GM12878 (cell line): ENCODE results near the gene IPO5. TPM values are rescaled to one million over a fixed set of nuclear protein-coding genes. Genes with fewer than 3 reads are reported as not detected.

ENCODE experiments used
- ATAC-seq: fragments of 200-7000 bp; cut with Tn5 transposase; 3 replicates; pipeline ENCODE4 v1.9.1; 2020; ENCODE audit warnings: mild to moderate bottlenecking, moderate library complexity
- BruUV-seq: library from RNA; stranded (reverse); fragments of 400-500 nt; replicated peaks from 2 replicates; lab custom pipeline; 2021; lab: Mats Ljungman, UMichigan
- CTCF ChIA-PET: fragments of 300-600 bp; sonication (Branson Sonifier 250); formaldehyde crosslinking; extraction: SDS; loops from one replicate; lab custom pipeline; 2021; ENCODE audit warnings: inconsistent platforms; lab: Yijun Ruan, JAX
- POLR2A ChIA-PET: fragments of 350-600 bp; formaldehyde crosslinking; extraction: SDS; loops from one replicate; lab custom pipeline; 2021; ENCODE audit warnings: inconsistent platforms; lab: Charles Lee
- RAD21 ChIA-PET: fragments of 300-600 bp; sonication (Branson Sonifier 250); formaldehyde crosslinking; loops from one replicate; lab custom pipeline; 2023; ENCODE audit warnings: antibody characterized with exemption; ENCODE audit not compliant: unreplicated experiment; lab: Charles Lee
- SMC1A ChIA-PET: fragments of 300-600 bp; sonication (Branson Sonifier 250); formaldehyde crosslinking; loops from one replicate; lab custom pipeline; 2023; ENCODE audit not compliant: unreplicated experiment, uncharacterized antibody; lab: Charles Lee
- DNase-seq: peaks from one replicate; pipeline ENCODE4 v3.0.0-alpha.2; 2011; ENCODE audit warnings: low read depth, low spot score
- FAIRE-seq: peaks from 3 replicates; lab custom pipeline; 2011; peaks lifted over from hg19 to GRCh38; lab: Jason Lieb, UNC
- H2AFZ ChIP-seq: 2 replicates; pipeline ENCODE4 v1.6.0; 2011; ENCODE audit warnings: low read depth, low read length, control low read depth; ENCODE audit not compliant: control insufficient read depth
- H3K27ac ChIP-seq: 2 replicates; pipeline ENCODE4 v1.5.1; 2011; ENCODE audit warnings: control low read depth; ENCODE audit not compliant: control insufficient read depth, insufficient read depth
- H3K27me3 ChIP-seq, 2 experiments: replicated peaks in 1 of 2; 2 replicates each; pipeline versions ENCODE4 v1.6.0 to v1.6.1; 2011; ENCODE audit warnings: low read length in 1 of 2; ENCODE audit not compliant: control insufficient read depth in 2 of 2, insufficient read depth in 2 of 2
- H3K36me3 ChIP-seq, 2 experiments: 2 replicates each; pipeline ENCODE4 v1.5.1; 2011; ENCODE audit warnings: low read length in 1 of 2; ENCODE audit not compliant: control insufficient read depth in 2 of 2, insufficient read depth in 2 of 2
- H3K4me1 ChIP-seq: 2 replicates; pipeline ENCODE4 v1.6.1; 2011; ENCODE audit warnings: mild to moderate bottlenecking, low read length, moderate library complexity, mixed read lengths; ENCODE audit not compliant: control insufficient read depth, insufficient read depth
- H3K4me2 ChIP-seq: 2 replicates; pipeline ENCODE4 v1.6.0; 2011; ENCODE audit warnings: control low read depth; ENCODE audit not compliant: control insufficient read depth, insufficient read depth
- H3K4me3 ChIP-seq: fragments of 200-600 bp; sonication (generic); 2 replicates; pipeline ENCODE4 v1.5.1; 2016
- H3K79me2 ChIP-seq: 2 replicates; pipeline ENCODE4 v1.6.0; 2011; ENCODE audit warnings: low read length; ENCODE audit not compliant: control insufficient read depth, insufficient read depth
- H3K9ac ChIP-seq: 2 replicates; pipeline ENCODE4 v1.8.0; 2011; ENCODE audit warnings: low read length, control low read depth, mixed read lengths; ENCODE audit not compliant: control insufficient read depth, insufficient read depth
- H3K9me3 ChIP-seq: replicated peaks from 3 replicates; pipeline ENCODE4 v1.5.1; 2011; ENCODE audit warnings: mild to moderate bottlenecking, low read length; ENCODE audit not compliant: control insufficient read depth, insufficient read depth
- H4K20me1 ChIP-seq: 2 replicates; pipeline ENCODE4 v1.6.0; 2011; ENCODE audit not compliant: control insufficient read depth, insufficient read depth
- CBX3 ChIP-seq: fragments of 200-600 bp; sonication (generic); IDR thresholded peaks from 2 replicates; pipeline ENCODE4 v1.6.1; 2016; ENCODE audit warnings: low read depth, borderline replicate concordance
- CEBPB ChIP-seq, 2 experiments: fragments of 150-350 bp in 1 of 2; IDR thresholded peaks; 2 replicates each; pipeline ENCODE4 v1.6.1; 2012 to 2014; ENCODE audit warnings: low read depth in 2 of 2, low read length in 2 of 2, borderline replicate concordance in 1 of 2, inconsistent platforms in 1 of 2
- CTCF ChIP-seq, 3 experiments: IDR thresholded peaks in 2 of 3; conservative IDR thresholded peaks in 1 of 3; 2 replicates each; pipeline ENCODE4 v1.5.1; 2011; ENCODE audit warnings: low read depth in 3 of 3, low read length in 3 of 3, mild to moderate bottlenecking in 3 of 3, control low read depth in 2 of 3, moderate library complexity in 2 of 3, inconsistent platforms in 1 of 3, mixed read lengths in 1 of 3; ENCODE audit not compliant: control insufficient read depth in 2 of 3, insufficient read depth in 1 of 3; ENCODE audit errors: extremely low read depth in 1 of 3
- E2F4 ChIP-seq: IDR thresholded peaks from 2 replicates; pipeline ENCODE4 v1.6.1; 2012; ENCODE audit warnings: low read depth, low read length, improper control_type of control experiment
- EGR1 ChIP-seq, 2 experiments: IDR thresholded peaks; 1 replicate in 1 of 2; 2 replicates in 1 of 2; pipeline ENCODE4 v1.6.1; 2011 to 2012; ENCODE audit warnings: low read depth in 2 of 2, low read length in 2 of 2, borderline replicate concordance in 1 of 2, mild to moderate bottlenecking in 1 of 2, moderate library complexity in 1 of 2
- ETV6 ChIP-seq, 2 experiments: fragments of 450-650 bp in 1 of 2; IDR thresholded peaks in 1 of 2; conservative IDR thresholded peaks in 1 of 2; 2 replicates each; pipeline ENCODE4 v1.6.1; 2014; ENCODE audit warnings: antibody characterized with exemption in 1 of 2, borderline replicate concordance in 1 of 2, low read depth in 1 of 2, mild to moderate bottlenecking in 1 of 2, moderate library complexity in 1 of 2
- HDAC6 ChIP-seq: fragments of 200-600 bp; sonication (generic); IDR thresholded peaks from one replicate; pipeline ENCODE4 v1.8.0; 2017; ENCODE audit warnings: antibody characterized with exemption; ENCODE audit not compliant: unreplicated experiment
- LARP7 ChIP-seq: fragments of 450-650 bp; IDR thresholded peaks from 2 replicates; pipeline ENCODE4 v1.6.1; 2017; ENCODE audit warnings: mild to moderate bottlenecking
- RELA ChIP-seq: fragments of 450-650 bp; IDR thresholded peaks from 2 replicates; pipeline ENCODE4 v1.8.0; 2014; ENCODE audit warnings: borderline replicate concordance; ENCODE audit not compliant: partially characterized antibody
- SIN3A ChIP-seq: IDR thresholded peaks from 2 replicates; pipeline ENCODE4 v1.6.1; 2012; ENCODE audit warnings: low read depth, low read length, improper control_type of control experiment
- SKIL ChIP-seq: fragments of 450-650 bp; IDR thresholded peaks from 2 replicates; pipeline ENCODE4 v1.6.1; 2017; ENCODE audit warnings: mild to moderate bottlenecking, low read depth, inconsistent platforms; ENCODE audit not compliant: poor library complexity, severe bottlenecking
- ZBTB33 ChIP-seq: fragments of 450-650 bp; IDR thresholded peaks from 2 replicates; pipeline ENCODE4 v1.6.1; 2017; ENCODE audit warnings: mild to moderate bottlenecking
- ZNF384 ChIP-seq: IDR thresholded peaks from 2 replicates; pipeline ENCODE4 v1.6.1; 2012; ENCODE audit warnings: low read depth, mild to moderate bottlenecking, low read length, improper control_type of control experiment, borderline replicate concordance
- ZZZ3 ChIP-seq: IDR thresholded peaks from 2 replicates; pipeline ENCODE4 v1.6.1; 2011; ENCODE audit warnings: low read depth; ENCODE audit not compliant: control insufficient read depth, insufficient read length
- WGBS: methylation state at CpG from one replicate; pipeline ENCODE4 v1.1.6; 2016; ENCODE audit warnings: low lambda C conversion rate; ENCODE audit not compliant: insufficient replicate concordance, insufficient coverage; ENCODE audit errors: missing lambda C conversion rate; 5-methylcytosine and 5-hydroxymethylcytosine counted together
- in situ Hi-C: fragments of 300-500 bp; cut with MboI; formaldehyde crosslinking; loops from 9 replicates; pipeline ENCODE4 v1.14.3; 2018; ENCODE audit warnings: mixed read lengths
- intact Hi-C: fragments of 100-400 bp; cut with micrococcal nuclease; formaldehyde crosslinking; loops from one replicate; pipeline ENCODE4 v1.14.2; 2022; ENCODE audit not compliant: unreplicated experiment
- polyA plus RNA-seq, 11 experiments: library from polyadenylated mRNA; depleted of rRNA in 4 of 11; unstranded in 6 of 11; stranded (reverse) in 5 of 11; fragments of >200 nt; fragmentation: Nextera tagmentation in 4 of 11; fragmentation: Illumina TruSeq in 1 of 11; extraction: Ambion mirVana in 4 of 11; extraction: Trizol in 1 of 11; gene quantifications; 1 replicate in 1 of 11; 2 replicates in 10 of 11; pipeline versions ENCODE4 v1.2.1 to v1.2.3, GENCODE V29; 2011 to 2016; ENCODE audit warnings: inconsistent platforms in 2 of 11, missing spikeins in 2 of 11, low read depth in 1 of 11
- total RNA-seq, 4 experiments: library from RNA; depleted of rRNA in 3 of 4; stranded (reverse); fragments of >200 nt in 3 of 4; fragmentation: Illumina TruSeq in 1 of 4; extraction: Trizol in 1 of 4; gene quantifications; 2 replicates each; pipeline versions ENCODE4 v1.2.1 to v1.2.3, GENCODE V29; 2013 to 2021

The IPO5 gene
- total and polyA plus RNA-seq, 10 of the 15 experiments (the other 5 are each of a cell fraction or from before 2014, with no cell fraction given), result 45.7 to 196 (median 134) TPM

- in situ Hi-C loops, result no loop called here
- H3K4me2 ChIP-seq, result no peak overlapping the region
- H3K36me3 ChIP-seq, result peaks cover 0 to 38% of the 10 kb centered on the region in 2 experiments
- 98% methylated on average over 3 of the region's 3 CpGs for WGBS
- FAIRE-seq (no peak), DNase-seq (no peak), ATAC-seq (no peak)
- H4K20me1 ChIP-seq, result no peaks in the 10 kb centered on the region
- no peak overlapping the region for H3K9ac ChIP-seq
- ChIA-PET POLR2A (interaction anchor here (0.5 kb wide), 1 partner anchor 14 kb away, joined by 3 read pairs; no protein-coding TSS in a partner anchor), SMC1A (interaction anchor here (0.7 kb wide), 1 partner anchor 13 kb away, joined by 3 read pairs; no protein-coding TSS in a partner anchor), CTCF (no interaction called here), RAD21 (no interaction called here)
- no peak overlapping the region for H3K27ac ChIP-seq
- no peak for TF ChIP-seq ZNF384
- TF ChIP-seq SIN3A, result no peak
- no peak for TF ChIP-seq E2F4
- TF ChIP-seq ETV6 (conservative IDR thresholded peaks at IDR 0.05 in 1 of 2, IDR thresholded peaks at IDR 0.05 in 1 of 2; ENCODE audit: borderline replicate concordance in 1 of 2, low read depth in 1 of 2), result no peak
- no peak for TF ChIP-seq SKIL
- no peak for TF ChIP-seq LARP7
- no peak for TF ChIP-seq EGR1 (IDR thresholded peaks at IDR 0.05; ENCODE audit: borderline replicate concordance in 1 of 2, low read depth in 2 of 2, low read length in 2 of 2)
- TF ChIP-seq ZBTB33, result no peak
- TF ChIP-seq ZZZ3, result no peak
- no peak for TF ChIP-seq CBX3
- TF ChIP-seq CTCF (IDR thresholded peaks at IDR 0.05 in 2 of 3, conservative IDR thresholded peaks at IDR 0.05 in 1 of 3; ENCODE audit: control insufficient read depth in 2 of 3, extremely low read depth in 1 of 3, insufficient read depth in 1 of 3, low read depth in 3 of 3, low read length in 3 of 3), result no peak
- no peak for TF ChIP-seq CEBPB (IDR thresholded peaks at IDR 0.05; ENCODE audit: borderline replicate concordance in 1 of 2, low read depth in 2 of 2, low read length in 2 of 2)
- no peak for TF ChIP-seq RELA
- no peak for TF ChIP-seq HDAC6
- BruUV-seq, result no TSS peak
- no peaks in the 10 kb centered on the region for H3K27me3 ChIP-seq
- H3K9me3 ChIP-seq, result no peaks in the 10 kb centered on the region
- H3K4me3 ChIP-seq, result no peak overlapping the region
- intact Hi-C loops, result no loop called here
- H3K79me2 ChIP-seq, result no peaks in the 10 kb centered on the region
- H3K4me1 ChIP-seq, result no peaks in the 10 kb centered on the region
- H2AFZ ChIP-seq, result no peak overlapping the region
Observed at GRCh38 chr13:98020271-98020670, 66.8 kb downstream of the IPO5 start.
